ENCODE results near the gene SLC34A2. TPM values are rescaled to one million over a fixed set of nuclear protein-coding genes. Genes with fewer than 3 reads are reported as not detected.
A peak's percentile ranks its signal among the peaks of the same experiment; 100 is the strongest.

Gene SLC34A2
- total RNA-seq, 1 experiment from 2014 or later = 0.77 TPM

DNA sequence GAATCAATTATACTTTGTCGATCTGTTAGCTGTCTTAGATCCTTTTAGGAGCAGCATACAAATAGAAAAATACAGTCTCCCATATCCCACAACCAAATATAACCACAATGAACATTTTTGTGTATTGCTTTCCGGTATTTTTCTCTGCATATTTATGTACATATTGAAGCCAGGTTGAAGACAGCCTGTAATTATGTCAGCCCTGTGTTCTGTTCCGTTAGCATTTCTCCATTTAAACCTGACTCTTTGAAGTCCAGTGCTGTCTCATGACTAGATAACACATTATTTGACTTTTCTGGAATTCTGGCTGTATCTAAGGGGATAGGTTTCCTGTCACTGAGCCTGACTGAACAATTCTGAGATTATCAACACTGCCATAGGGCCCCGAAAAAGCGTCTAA lies 4.0 kb upstream of the SLC34A2 start:
- no TSS peak for BruUV-seq (replicated peaks)
- Histone ChIP-seq H3K27ac (ENCODE audit: low read length) (no peak overlapping the region), H3K4me1 (ENCODE audit: control insufficient read depth, insufficient read depth, low read length) (no peaks in the 10 kb centered on the region), H3K27me3 (ENCODE audit: control insufficient read depth, insufficient read depth, low read length) (peaks cover 5% of the 10 kb centered on the region; the same call in 1 of the 2 replicates), H3K9me3 (ENCODE audit: control insufficient read depth, insufficient read depth, low read depth, low read length) (no peaks in the 10 kb centered on the region), H3K36me3 (ENCODE audit: control insufficient read depth, insufficient read depth, low read length) (no peaks in the 10 kb centered on the region), H3K4me3 (ENCODE audit: low read depth in 2 of 2, low read length in 2 of 2) (no peak overlapping the region)
- ChIA-PET POLR2A (interaction anchor here (0.6 kb wide), 1 partner anchor 47 kb away, joined by 3 read pairs; no protein-coding TSS in a partner anchor), CTCF (no interaction called here)
- intact Hi-C loops (cut with micrococcal nuclease; ENCODE audit: unreplicated experiment) = no loop called here
- DNase-seq (ENCODE audit: low read depth, low spot score) (no peak), ATAC-seq (no peak)
- TF ChIP-seq REST (IDR thresholded peaks at IDR 0.05; ENCODE audit: insufficient read depth in 1 of 2, low read depth in 2 of 2, low read length in 1 of 2) (no peak), TCF7L2 (IDR thresholded peaks at IDR 0.05; ENCODE audit: low read depth, low read length) (no peak)
- in situ Hi-C loops (cut with HindIII; ENCODE audit: low pct_unique_long_range_greater_than_20kb, low sequenced_read_pairs) = no loop called here

DNA sequence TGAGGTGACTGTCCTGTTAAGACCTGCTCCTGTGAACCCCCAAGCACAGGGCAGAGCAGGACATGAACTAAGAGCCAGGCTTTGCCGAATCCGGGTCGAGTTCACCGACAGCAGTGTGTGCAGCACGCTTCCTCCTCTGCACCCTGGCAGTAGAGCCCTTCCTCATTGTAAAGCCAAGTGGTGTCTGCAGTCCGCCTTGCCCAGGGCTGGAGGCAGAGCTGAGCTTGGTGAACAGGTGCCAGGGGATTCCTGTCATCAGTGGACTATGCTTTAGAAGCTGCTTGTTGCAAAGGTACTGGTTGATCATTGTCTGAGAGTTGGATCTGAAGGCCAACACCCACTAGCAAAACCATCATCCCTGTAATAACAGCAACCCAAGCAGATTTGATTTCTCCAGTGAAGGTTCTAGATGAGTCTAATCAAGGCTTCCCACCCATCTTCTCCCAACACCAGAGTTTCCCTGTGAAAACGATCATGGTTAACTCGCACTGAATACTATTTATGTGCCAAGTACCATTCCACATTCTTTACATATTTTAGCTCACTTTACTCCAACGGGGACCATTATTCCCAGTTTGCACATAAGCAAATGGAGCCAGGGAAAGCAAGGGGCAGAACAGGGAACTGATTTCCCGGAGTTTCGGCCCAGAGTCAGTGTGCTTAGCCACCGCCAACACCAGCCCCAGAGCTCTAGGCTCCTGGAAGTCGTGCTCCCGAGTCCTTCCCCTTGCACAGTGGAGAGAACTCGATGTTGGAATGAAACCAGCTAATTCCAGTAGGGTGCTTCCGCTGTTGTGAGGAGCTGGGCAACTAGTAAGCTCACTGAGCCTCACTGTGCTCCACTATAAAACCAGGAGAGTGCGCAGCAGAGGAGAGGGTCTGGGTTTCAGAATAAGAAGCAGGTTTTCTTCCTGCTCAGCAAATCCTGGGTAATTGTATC lies 1.4 kb upstream of the SLC34A2 start:
- Histone ChIP-seq H3K36me3 (ENCODE audit: control insufficient read depth, insufficient read depth, low read length) (no peaks in the 10 kb centered on the region), H3K9me3 (ENCODE audit: control insufficient read depth, insufficient read depth, low read depth, low read length) (no peaks in the 10 kb centered on the region), H3K27me3 (ENCODE audit: control insufficient read depth, insufficient read depth, low read length) (peaks cover 5% of the 10 kb centered on the region; the same call in 1 of the 2 replicates), H3K4me3 (ENCODE audit: low read depth in 2 of 2, low read length in 2 of 2) (no peak overlapping the region), H3K4me1 (ENCODE audit: control insufficient read depth, insufficient read depth, low read length) (no peaks in the 10 kb centered on the region), H3K27ac (ENCODE audit: low read length) (no peak overlapping the region)
- DNase-seq (ENCODE audit: low read depth, low spot score) (no peak), ATAC-seq (peak; percentile 28; the same call in 1 of the 2 replicates)
- POLR2A ChIA-PET = interaction anchor here (0.6 kb wide), 1 partner anchor 29 kb away, joined by 3 read pairs; no protein-coding TSS in a partner anchor
- CTCF ChIA-PET = no interaction called here
- TF ChIP-seq, protein P1, sequence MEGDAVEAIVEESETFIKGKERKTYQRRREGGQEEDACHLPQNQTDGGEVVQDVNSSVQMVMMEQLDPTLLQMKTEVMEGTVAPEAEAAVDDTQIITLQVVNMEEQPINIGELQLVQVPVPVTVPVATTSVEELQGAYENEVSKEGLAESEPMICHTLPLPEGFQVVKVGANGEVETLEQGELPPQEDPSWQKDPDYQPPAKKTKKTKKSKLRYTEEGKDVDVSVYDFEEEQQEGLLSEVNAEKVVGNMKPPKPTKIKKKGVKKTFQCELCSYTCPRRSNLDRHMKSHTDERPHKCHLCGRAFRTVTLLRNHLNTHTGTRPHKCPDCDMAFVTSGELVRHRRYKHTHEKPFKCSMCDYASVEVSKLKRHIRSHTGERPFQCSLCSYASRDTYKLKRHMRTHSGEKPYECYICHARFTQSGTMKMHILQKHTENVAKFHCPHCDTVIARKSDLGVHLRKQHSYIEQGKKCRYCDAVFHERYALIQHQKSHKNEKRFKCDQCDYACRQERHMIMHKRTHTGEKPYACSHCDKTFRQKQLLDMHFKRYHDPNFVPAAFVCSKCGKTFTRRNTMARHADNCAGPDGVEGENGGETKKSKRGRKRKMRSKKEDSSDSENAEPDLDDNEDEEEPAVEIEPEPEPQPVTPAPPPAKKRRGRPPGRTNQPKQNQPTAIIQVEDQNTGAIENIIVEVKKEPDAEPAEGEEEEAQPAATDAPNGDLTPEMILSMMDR (IDR thresholded peaks at IDR 0.05) = no peak
- TF ChIP-seq REST (IDR thresholded peaks at IDR 0.05; ENCODE audit: insufficient read depth in 1 of 2, low read depth in 2 of 2, low read length in 1 of 2) (no peak), POLR2AphosphoS5 (IDR thresholded peaks at IDR 0.05; ENCODE audit: low read depth, low read length) (no peak), TCF7L2 (IDR thresholded peaks at IDR 0.05; ENCODE audit: low read depth, low read length) (no peak), SIN3A (IDR thresholded peaks at IDR 0.05; ENCODE audit: borderline replicate concordance, insufficient read depth, low read depth, low read length) (no peak)
- no TSS peak for BruUV-seq (replicated peaks)
- intact Hi-C loops (cut with micrococcal nuclease; ENCODE audit: unreplicated experiment) (no loop called here), in situ Hi-C loops (cut with HindIII; ENCODE audit: low pct_unique_long_range_greater_than_20kb, low sequenced_read_pairs) (no loop called here)

Measured in Panc1 (cell line).